Stimulated activated naive CD8-positive, alpha-beta T cell treated with anti-CD3 and anti-CD28 coated beads, Interleukin-15, Interleukin-2, amounts not matched to agents 100 ng/mL and 50 ng/mL, for 24 hours (primary cell): ENCODE data around the gene NDUFB2.
"Not testable (repeated sequence)": the region's sequence is repeated elsewhere in the genome, so short reads cannot be mapped to it uniquely, and the experiment has no call there.

Experiments used
- H3K27ac Mint-ChIP-seq: one replicate; pipeline ENCODE4 v1.8.0; 2021; ENCODE audit warnings: mild to moderate bottlenecking, mixed read lengths
- H3K27me3 Mint-ChIP-seq: one replicate; pipeline ENCODE4 v1.8.0; 2021; ENCODE audit warnings: mixed read lengths
- H3K36me3 Mint-ChIP-seq: one replicate; pipeline ENCODE4 v1.8.0; 2021; ENCODE audit warnings: low read depth, mixed read lengths
- H3K4me1 Mint-ChIP-seq: one replicate; pipeline ENCODE4 v1.8.0; 2021; ENCODE audit warnings: low read depth, mixed read lengths
- H3K4me3 Mint-ChIP-seq: one replicate; pipeline ENCODE4 v1.8.0; 2021; ENCODE audit warnings: mild to moderate bottlenecking, mixed read lengths
- H3K9me3 Mint-ChIP-seq: one replicate; pipeline ENCODE4 v1.8.0; 2021; ENCODE audit warnings: mixed read lengths

Gene NDUFB2

GRCh38 chr7:140677496-140677895 is 19.0 kb upstream of the NDUFB2 start:
- peaks cover 32% of the 10 kb centered on the region for H3K4me1 Mint-ChIP-seq
- no peaks in the 10 kb centered on the region for H3K9me3 Mint-ChIP-seq
- H3K4me3 Mint-ChIP-seq: no peak overlapping the region
- H3K36me3 Mint-ChIP-seq: peaks cover 42% of the 10 kb centered on the region
- no peaks in the 10 kb centered on the region for H3K27me3 Mint-ChIP-seq
- H3K27ac Mint-ChIP-seq: no peak overlapping the region

GRCh38 chr7:140678081-140678815 is 18.3 kb upstream of the NDUFB2 start:
- no peak overlapping the region for H3K4me3 Mint-ChIP-seq
- no peak overlapping the region for H3K27ac Mint-ChIP-seq
- H3K36me3 Mint-ChIP-seq: peaks cover 42% of the 10 kb centered on the region
- no peaks in the 10 kb centered on the region for H3K9me3 Mint-ChIP-seq
- no peaks in the 10 kb centered on the region for H3K27me3 Mint-ChIP-seq
- H3K4me1 Mint-ChIP-seq: peaks cover 31% of the 10 kb centered on the region

GRCh38 chr7:140678816-140679130 is 17.7 kb upstream of the NDUFB2 start:
- no peaks in the 10 kb centered on the region for H3K9me3 Mint-ChIP-seq
- no peak overlapping the region for H3K27ac Mint-ChIP-seq
- H3K4me3 Mint-ChIP-seq: no peak overlapping the region
- peaks cover 46% of the 10 kb centered on the region for H3K36me3 Mint-ChIP-seq
- peaks cover 28% of the 10 kb centered on the region for H3K4me1 Mint-ChIP-seq
- H3K27me3 Mint-ChIP-seq: no peaks in the 10 kb centered on the region

GRCh38 chr7:140679186-140679585 is 17.3 kb upstream of the NDUFB2 start:
- Mint-ChIP-seq H3K9me3 (no peaks in the 10 kb centered on the region), H3K36me3 (peaks cover 51% of the 10 kb centered on the region), H3K27ac (no peak overlapping the region), H3K4me1 (peaks cover 24% of the 10 kb centered on the region), H3K27me3 (no peaks in the 10 kb centered on the region), H3K4me3 (no peak overlapping the region)

GRCh38 chr7:140680886-140681285 is 15.6 kb upstream of the NDUFB2 start:
- Mint-ChIP-seq H3K9me3 (no peaks in the 10 kb centered on the region), H3K36me3 (peaks cover 58% of the 10 kb centered on the region), H3K4me1 (peaks cover 8% of the 10 kb centered on the region), H3K4me3 (no peak overlapping the region), H3K27me3 (no peaks in the 10 kb centered on the region), H3K27ac (no peak overlapping the region)

GRCh38 chr7:140681766-140682165 is 14.7 kb upstream of the NDUFB2 start:
- Mint-ChIP-seq H3K36me3 (peaks cover 58% of the 10 kb centered on the region), H3K27ac (no peak overlapping the region), H3K4me3 (no peak overlapping the region), H3K9me3 (no peaks in the 10 kb centered on the region), H3K27me3 (no peaks in the 10 kb centered on the region), H3K4me1 (no peaks in the 10 kb centered on the region)

- H3K9me3 Mint-ChIP-seq: no peaks in the 10 kb centered on the region
- H3K27ac Mint-ChIP-seq: no peak overlapping the region
- H3K4me3 Mint-ChIP-seq: no peak overlapping the region
- H3K4me1 Mint-ChIP-seq: no peaks in the 10 kb centered on the region
- no peaks in the 10 kb centered on the region for H3K27me3 Mint-ChIP-seq
- peaks cover 50% of the 10 kb centered on the region for H3K36me3 Mint-ChIP-seq
Observed at GRCh38 chr7:140683657-140684056, 12.9 kb upstream of the NDUFB2 start.

- Mint-ChIP-seq H3K4me1 (no peaks in the 10 kb centered on the region), H3K4me3 (no peak overlapping the region), H3K9me3 (no peaks in the 10 kb centered on the region), H3K36me3 (peaks cover 44% of the 10 kb centered on the region), H3K27ac (peak overlapping the region; percentile 49), H3K27me3 (no peaks in the 10 kb centered on the region)
Observed at GRCh38 chr7:140684066-140684950, 12.2 kb upstream of the NDUFB2 start.

- no peaks in the 10 kb centered on the region for H3K9me3 Mint-ChIP-seq
- no peak overlapping the region for H3K27ac Mint-ChIP-seq
- H3K36me3 Mint-ChIP-seq: peaks cover 35% of the 10 kb centered on the region
- no peak overlapping the region for H3K4me3 Mint-ChIP-seq
- no peaks in the 10 kb centered on the region for H3K27me3 Mint-ChIP-seq
- H3K4me1 Mint-ChIP-seq: no peaks in the 10 kb centered on the region
Observed at GRCh38 chr7:140685407-140686087, 11.0 kb upstream of the NDUFB2 start.

- Mint-ChIP-seq H3K4me3 (no peak overlapping the region), H3K9me3 (no peaks in the 10 kb centered on the region), H3K4me1 (no peaks in the 10 kb centered on the region), H3K27me3 (no peaks in the 10 kb centered on the region), H3K27ac (no peak overlapping the region), H3K36me3 (peaks cover 25% of the 10 kb centered on the region)
Observed at GRCh38 chr7:140686921-140687320, 9.6 kb upstream of the NDUFB2 start.

GRCh38 chr7:140688341-140688740 is 8.2 kb upstream of the NDUFB2 start:
- Mint-ChIP-seq H3K36me3 (peaks cover 21% of the 10 kb centered on the region), H3K9me3 (no peaks in the 10 kb centered on the region), H3K27me3 (no peaks in the 10 kb centered on the region), H3K27ac (no peak overlapping the region), H3K4me1 (peaks cover 9% of the 10 kb centered on the region), H3K4me3 (no peak overlapping the region)

GRCh38 chr7:140689199-140690152 is 7.0 kb upstream of the NDUFB2 start:
- Mint-ChIP-seq H3K4me1 (peaks cover 10% of the 10 kb centered on the region), H3K27ac (no peak overlapping the region), H3K27me3 (no peaks in the 10 kb centered on the region), H3K9me3 (no peaks in the 10 kb centered on the region), H3K36me3 (peaks cover 13% of the 10 kb centered on the region), H3K4me3 (no peak overlapping the region)

GRCh38 chr7:140691376-140692045 is 5.0 kb upstream of the NDUFB2 start:
- Mint-ChIP-seq H3K4me3 (no peak overlapping the region), H3K36me3 (peaks cover 13% of the 10 kb centered on the region), H3K9me3 (no peaks in the 10 kb centered on the region), H3K27me3 (no peaks in the 10 kb centered on the region), H3K4me1 (peaks cover 18% of the 10 kb centered on the region), H3K27ac (peak overlapping the region; percentile 52)

GRCh38 chr7:140693849-140694248 is 2.7 kb upstream of the NDUFB2 start:
- Mint-ChIP-seq H3K36me3 (peaks cover 13% of the 10 kb centered on the region), H3K4me1 (peaks cover 35% of the 10 kb centered on the region)
- H3K27me3 Mint-ChIP-seq, H3K9me3 Mint-ChIP-seq, H3K27ac Mint-ChIP-seq, H3K4me3 Mint-ChIP-seq: not testable (repeated sequence)
